GM23338 (cell line): ENCODE measurements around the gene TJP1. TPM values are rescaled to one million over a fixed set of nuclear protein-coding genes. Genes with fewer than 3 reads are reported as not detected.
A peak's percentile ranks its signal among the peaks of the same experiment; 100 is the strongest.
"Not testable (repeated sequence)": the region's sequence is repeated elsewhere in the genome, so short reads cannot be mapped to it uniquely, and the experiment has no call there.

ENCODE experiments used
- ATAC-seq: fragments of 200-7000 bp; cut with Tn5 transposase; 3 replicates; pipeline ENCODE4 v1.9.1; 2020
- DNase-seq: peaks from one replicate; pipeline ENCODE4 v3.0.0-alpha.2; 2015; ENCODE audit warnings: low spot score
- H2AFZ ChIP-seq: fragments of 200-600 bp; sonication (generic); 2 replicates; pipeline ENCODE4 v1.8.0; 2016; ENCODE audit warnings: antibody characterized with exemption, mild to moderate bottlenecking, moderate library complexity
- H3F3A ChIP-seq: fragments of 200-600 bp; sonication (generic); replicated peaks from 2 replicates; pipeline ENCODE4 v1.8.0; 2017; ENCODE audit warnings: antibody characterized with exemption, mixed run types, low read depth
- H3K27ac ChIP-seq: fragments of 200-600 bp; sonication (generic); 2 replicates; pipeline ENCODE4 v1.6.1; 2016; ENCODE audit warnings: low read depth
- H3K27me3 ChIP-seq: fragments of 200-600 bp; sonication (generic); 2 replicates; pipeline ENCODE4 v1.8.0; 2016; ENCODE audit warnings: mild to moderate bottlenecking, mixed run types, moderate library complexity; ENCODE audit not compliant: insufficient read depth
- H3K36me3 ChIP-seq: fragments of 200-600 bp; sonication (generic); 2 replicates; pipeline ENCODE4 v1.8.0; 2016; ENCODE audit warnings: mild to moderate bottlenecking; ENCODE audit not compliant: insufficient read depth
- H3K4me1 ChIP-seq: fragments of 200-600 bp; sonication (generic); 2 replicates; pipeline ENCODE4 v1.8.0; 2016; ENCODE audit warnings: mild to moderate bottlenecking, moderate library complexity; ENCODE audit not compliant: insufficient read depth
- H3K4me2 ChIP-seq: fragments of 200-600 bp; sonication (generic); 2 replicates; pipeline ENCODE4 v1.7.1; 2017; ENCODE audit warnings: mixed run types
- H3K4me3 ChIP-seq: fragments of 200-600 bp; sonication (generic); 2 replicates; pipeline ENCODE4 v1.6.1; 2016; ENCODE audit warnings: mixed run types
- H3K79me2 ChIP-seq: fragments of 200-600 bp; sonication (generic); replicated peaks from 2 replicates; pipeline ENCODE4 v1.8.0; 2017; ENCODE audit warnings: mild to moderate bottlenecking; ENCODE audit not compliant: insufficient read depth
- H3K9me2 ChIP-seq: fragments of 200-600 bp; sonication (generic); 2 replicates; pipeline ENCODE4 v1.8.0; 2017; ENCODE audit not compliant: insufficient read depth
- H4K20me1 ChIP-seq: fragments of 200-600 bp; sonication (generic); replicated peaks from 2 replicates; pipeline ENCODE4 v1.8.0; 2017; ENCODE audit warnings: mild to moderate bottlenecking; ENCODE audit not compliant: insufficient read depth
- H3K27ac Mint-ChIP-seq: 2 replicates; pipeline ENCODE4 v1.8.0; 2020; ENCODE audit warnings: inconsistent platforms, mild to moderate bottlenecking, moderate library complexity, mixed read lengths
- H3K27me3 Mint-ChIP-seq: 3 replicates; pipeline ENCODE4 v1.8.0; 2022; ENCODE audit warnings: low read depth, mild to moderate bottlenecking, moderate library complexity, mixed read lengths, inconsistent platforms; ENCODE audit not compliant: insufficient read depth, poor library complexity
- H3K36me3 Mint-ChIP-seq: 3 replicates; pipeline ENCODE4 v1.8.0; 2021; ENCODE audit warnings: low read depth, mild to moderate bottlenecking, inconsistent platforms, moderate library complexity, mixed read lengths
- H3K4me1 Mint-ChIP-seq: 3 replicates; pipeline ENCODE4 v1.8.0; 2020; ENCODE audit warnings: mild to moderate bottlenecking, inconsistent platforms, mixed read lengths
- H3K4me3 Mint-ChIP-seq: 3 replicates; pipeline ENCODE4 v1.8.0; 2021; ENCODE audit warnings: moderate library complexity, mild to moderate bottlenecking, inconsistent platforms, mixed read lengths
- H3K9me3 Mint-ChIP-seq: 3 replicates; pipeline ENCODE4 v1.8.0; 2020; ENCODE audit warnings: moderate library complexity, mild to moderate bottlenecking, inconsistent platforms, mixed read lengths
- CTCF ChIP-seq, 2 experiments: fragments of 200-600 bp in 1 of 2; sonication (generic) in 1 of 2; conservative IDR thresholded peaks; 2 replicates each; pipeline versions ENCODE4 v1.5.1 to v1.6.1; 2016 to 2017; ENCODE audit warnings: antibody characterized with exemption in 2 of 2, low read depth in 2 of 2, mild to moderate bottlenecking in 2 of 2, moderate library complexity in 1 of 2
- EZH2phosphoT487 ChIP-seq: fragments of 200-600 bp; sonication (generic); IDR thresholded peaks from one replicate; pipeline ENCODE4 v1.8.1; 2018; ENCODE audit warnings: antibody characterized with exemption; ENCODE audit not compliant: unreplicated experiment
- POLR2AphosphoS5 ChIP-seq: IDR thresholded peaks from 2 replicates; pipeline ENCODE4 v1.6.1; 2016; ENCODE audit warnings: antibody characterized with exemption, low read depth
- STAT1 ChIP-seq: IDR thresholded peaks from one replicate; pipeline ENCODE4 v1.6.1; 2016; ENCODE audit warnings: antibody characterized with exemption; ENCODE audit not compliant: unreplicated experiment
- ZNF331 ChIP-seq: fragments of 250-450 bp; sonication (Bioruptor Pico); IDR thresholded peaks from 2 replicates; pipeline ENCODE4 v1.5.0; 2020; ENCODE audit warnings: low read depth, mild to moderate bottlenecking, moderate library complexity
- polyA plus RNA-seq: library from polyadenylated mRNA; unstranded; fragments of >200 nt; fragmentation: Nextera tagmentation; extraction: Ambion mirVana; gene quantifications from 2 replicates; pipeline ENCODE4 v1.2.1, GENCODE V29; 2016
- total RNA-seq: library from RNA; depleted of rRNA; stranded (reverse); fragments of >200 nt; shearing (Covaris generic); gene quantifications from 2 replicates; pipeline ENCODE4 v1.2.3, GENCODE V29; 2014

Gene TJP1
- total and polyA plus RNA-seq, 2 experiments from 2014 or later = 76.2 to 116 TPM

- H3K79me2 ChIP-seq = no peaks in the 10 kb centered on the region
- peak; percentile 40 for ATAC-seq
- Mint-ChIP-seq H3K27ac (0 out of 2 replicates have a peak overlapping the region, but pooled peaks have one; percentile 18), H3K4me1 (no peaks in the 10 kb centered on the region), H3K27me3 (peaks cover 15% of the 10 kb centered on the region), H3K36me3 (peaks cover 19% of the 10 kb centered on the region), H3K9me3 (no peaks in the 10 kb centered on the region; the same call in 2 of the 3 replicates), H3K4me3 (no peak overlapping the region)
- H4K20me1 ChIP-seq = no peaks in the 10 kb centered on the region
- no peak overlapping the region for H3K4me3 ChIP-seq
- H3K4me2 ChIP-seq = no peak overlapping the region
- H3K9me2 ChIP-seq = no peaks in the 10 kb centered on the region
- peak; percentile 29 for DNase-seq
- no peaks in the 10 kb centered on the region for H3F3A ChIP-seq
- H3K36me3 ChIP-seq = peaks cover 5% of the 10 kb centered on the region; the same call in 1 of the 2 replicates
- H3K27me3 ChIP-seq = no peaks in the 10 kb centered on the region
- no peak overlapping the region for H2AFZ ChIP-seq
- no peaks in the 10 kb centered on the region for H3K4me1 ChIP-seq
- TF ChIP-seq CTCF (conservative IDR thresholded peaks at IDR 0.05; ENCODE audit: low read depth in 2 of 2) (peak in 1 of 2 experiments; percentile 31; a peak in 2 of 4 replicates), STAT1 (no peak)
- H3K27ac ChIP-seq = no peak overlapping the region
Observed at GRCh38 chr15:29696950-29697738, 125.1 kb downstream of the TJP1 start.

- Mint-ChIP-seq H3K36me3 (peaks cover 13% of the 10 kb centered on the region), H3K27me3 (peaks cover 16% of the 10 kb centered on the region)
- H3K27ac ChIP-seq, H3K4me3 ChIP-seq, H3K9me3 Mint-ChIP-seq, H3K4me1 ChIP-seq, H3K4me3 Mint-ChIP-seq, H4K20me1 ChIP-seq, H3K27ac Mint-ChIP-seq, H3F3A ChIP-seq, ATAC-seq, H3K79me2 ChIP-seq, H3K27me3 ChIP-seq, DNase-seq, H2AFZ ChIP-seq, H3K4me2 ChIP-seq, H3K36me3 ChIP-seq, H3K9me2 ChIP-seq, H3K4me1 Mint-ChIP-seq: not testable (repeated sequence)
Observed at GRCh38 chr15:29696506-29696905, 125.8 kb downstream of the TJP1 start.

GRCh38 chr15:29695489-29696167, 126.6 kb downstream of the TJP1 start:
- Histone ChIP-seq H3K9me2 (no peaks in the 10 kb centered on the region), H3K79me2 (no peaks in the 10 kb centered on the region), H2AFZ (no peak overlapping the region), H3K4me2 (no peak overlapping the region), H3F3A (no peaks in the 10 kb centered on the region), H3K27ac (no peak overlapping the region), H4K20me1 (no peaks in the 10 kb centered on the region), H3K4me1 (no peaks in the 10 kb centered on the region), H3K4me3 (no peak overlapping the region), H3K36me3 (no peaks in the 10 kb centered on the region), H3K27me3 (no peaks in the 10 kb centered on the region)
- Mint-ChIP-seq H3K9me3 (no peaks in the 10 kb centered on the region; the same call in 2 of the 3 replicates), H3K36me3 (peaks cover 4% of the 10 kb centered on the region; the same call in 2 of the 3 replicates), H3K4me1 (no peaks in the 10 kb centered on the region), H3K4me3 (no peak overlapping the region), H3K27me3 (peaks cover 16% of the 10 kb centered on the region), H3K27ac (no peak overlapping the region)
- DNase-seq (peak; percentile 48), ATAC-seq (peak; percentile 75)
- no peak for TF ChIP-seq ZNF331 (CRISPR knock-in tag)
- TF ChIP-seq POLR2AphosphoS5 = no peak
- TF ChIP-seq CTCF (conservative IDR thresholded peaks at IDR 0.05; ENCODE audit: low read depth in 2 of 2) = peak; percentile 51 to 77
- TF ChIP-seq EZH2phosphoT487 = no peak
